B cell (primary cell): Measurements from ENCODE around the gene FHIT. TPM values are rescaled to one million over a fixed set of nuclear protein-coding genes. Genes with fewer than 3 reads are reported as not detected.

Experiments used
- ATAC-seq: fragments of 200-7000 bp; cut with Tn5 transposase; one replicate; pipeline ENCODE4 v1.10.0; 2021; ENCODE audit warnings: low read depth, mild to moderate bottlenecking, moderate number of reproducible peaks, moderate library complexity
- CTCF ChIA-PET: fragments of 350-600 bp; sonication (Branson Sonifier 250); formaldehyde crosslinking; loops from one replicate; lab custom pipeline; 2021; ENCODE audit warnings: antibody characterized with exemption, inconsistent platforms; lab: Charles Lee
- POLR2A ChIA-PET: fragments of 350-600 bp; sonication (Branson Sonifier 250); formaldehyde crosslinking; loops from one replicate; lab custom pipeline; 2021; ENCODE audit warnings: antibody characterized with exemption; lab: Charles Lee
- DNase-seq: peaks from one replicate; pipeline ENCODE4 v3.0.0; 2013
- H2AFZ ChIP-seq: 2 replicates; pipeline ENCODE4 v1.6.1; 2012; ENCODE audit warnings: mild to moderate bottlenecking, low read depth, low read length; ENCODE audit not compliant: insufficient read depth, poor library complexity, severe bottlenecking
- H3K27ac ChIP-seq, 2 donors: 1 replicate in 1 of 2; 2 replicates in 1 of 2; pipeline ENCODE4 v1.5.1; 2012 to 2013; ENCODE audit warnings: low read length in 2 of 2, mild to moderate bottlenecking in 2 of 2, moderate library complexity in 1 of 2
- H3K27me3 ChIP-seq, 4 experiments: fragments of 200-600 bp in 1 of 4; sonication (generic) in 1 of 4; replicated peaks in 1 of 4; 1 replicate in 2 of 4; 2 replicates in 2 of 4; pipeline versions ENCODE4 v1.6.1 to v1.7.0; 2013 to 2016; ENCODE audit warnings: low read length in 3 of 4, mild to moderate bottlenecking in 2 of 4, mixed read lengths in 1 of 4, moderate library complexity in 1 of 4; ENCODE audit not compliant: insufficient read depth in 4 of 4, control insufficient read depth in 3 of 4; ENCODE audit errors: control extremely low read depth in 1 of 4
- H3K36me3 ChIP-seq, 2 experiments: replicated peaks in 1 of 2; 1 replicate in 1 of 2; 2 replicates in 1 of 2; pipeline versions ENCODE4 v1.6.1 to v1.7.1; 2013; ENCODE audit warnings: low read length in 1 of 2; ENCODE audit not compliant: insufficient read depth in 2 of 2, control insufficient read depth in 1 of 2; ENCODE audit errors: control extremely low read depth in 1 of 2, extremely low read depth in 1 of 2
- H3K4me1 ChIP-seq, 2 donors: fragments of 200-600 bp in 1 of 2; sonication (generic) in 1 of 2; 1 replicate in 1 of 2; 2 replicates in 1 of 2; pipeline versions ENCODE4 v1.5.1 to v1.6.1; 2013 to 2017; ENCODE audit warnings: low read length in 2 of 2; ENCODE audit not compliant: control insufficient read depth in 2 of 2, insufficient read depth in 2 of 2
- H3K4me2 ChIP-seq: replicated peaks from 2 replicates; pipeline ENCODE3; 2012; ENCODE audit warnings: mild to moderate bottlenecking, low read depth, low read length; ENCODE audit not compliant: poor library complexity, severe bottlenecking
- H3K4me3 ChIP-seq, 5 experiments: fragments of 200-600 bp in 1 of 5; sonication (generic) in 1 of 5; 1 replicate in 3 of 5; 2 replicates in 2 of 5; pipeline versions ENCODE4 v1.5.1 to v1.7.0; 2011 to 2016; ENCODE audit warnings: low read length in 4 of 5, mild to moderate bottlenecking in 4 of 5, low read depth in 2 of 5, control low read depth in 1 of 5, moderate library complexity in 1 of 5; ENCODE audit not compliant: insufficient read depth in 1 of 5; ENCODE audit errors: control extremely low read depth in 1 of 5, extremely low read depth in 1 of 5
- H3K79me2 ChIP-seq: fragments of 200-600 bp; sonication (generic); one replicate; pipeline ENCODE4 v1.6.0; 2016; ENCODE audit warnings: low read length; ENCODE audit not compliant: control insufficient read depth, insufficient read depth
- H3K9ac ChIP-seq: fragments of 200-600 bp; sonication (generic); 2 replicates; pipeline ENCODE4 v1.6.1; 2017; ENCODE audit warnings: mild to moderate bottlenecking, low read length, moderate library complexity
- H3K9me3 ChIP-seq, 3 donors: one replicate each; pipeline versions ENCODE4 v1.6.1 to v1.7.1; 2013; ENCODE audit warnings: low read length in 2 of 3; ENCODE audit not compliant: control insufficient read depth in 2 of 3, insufficient read depth in 1 of 3; ENCODE audit errors: control extremely low read depth in 1 of 3
- H4K20me1 ChIP-seq: 2 replicates; pipeline ENCODE4 v1.6.0; 2012; ENCODE audit warnings: mild to moderate bottlenecking, low read length; ENCODE audit not compliant: insufficient read depth, control insufficient read depth, poor library complexity, severe bottlenecking
- H3K27ac Mint-ChIP-seq: one replicate; pipeline ENCODE4 v1.8.0; 2021; ENCODE audit warnings: mixed read lengths
- H3K27me3 Mint-ChIP-seq: one replicate; pipeline ENCODE4 v1.8.0; 2021; ENCODE audit warnings: mixed read lengths
- H3K4me1 Mint-ChIP-seq: one replicate; pipeline ENCODE4 v1.8.0; 2021; ENCODE audit warnings: mixed read lengths
- H3K4me3 Mint-ChIP-seq: one replicate; pipeline ENCODE4 v1.8.0; 2021; ENCODE audit warnings: mixed read lengths
- H3K9me3 Mint-ChIP-seq: one replicate; pipeline ENCODE4 v1.8.0; 2022; ENCODE audit warnings: mixed read lengths; ENCODE audit not compliant: insufficient read depth
- EZH2 ChIP-seq: IDR thresholded peaks from 2 replicates; pipeline ENCODE4 v1.6.1; 2012; ENCODE audit warnings: borderline replicate concordance, low read depth, mild to moderate bottlenecking, moderate library complexity, low read length; ENCODE audit not compliant: insufficient read depth, poor library complexity, severe bottlenecking
- WGBS: methylation state at CpG from one replicate; pipeline ENCODE4 v1.1.5; 2013; ENCODE audit warnings: missing lambda C conversion rate; ENCODE audit not compliant: insufficient coverage; 5-methylcytosine and 5-hydroxymethylcytosine counted together
- intact Hi-C: fragments of 100-400 bp; cut with micrococcal nuclease; formaldehyde crosslinking; loops from one replicate; pipeline ENCODE4 v1.10.0; 2022
- polyA plus RNA-seq: library from polyadenylated mRNA; depleted of rRNA; stranded (reverse); fragments of >200 nt; gene quantifications from 2 replicates; pipeline ENCODE4 v1.2.3, GENCODE V29; 2012
- total RNA-seq, 2 donors: library from RNA; stranded (reverse); fragments of 120-200 nt in 1 of 2; gene quantifications; 1 replicate in 1 of 2; 2 replicates in 1 of 2; pipeline versions ENCODE4 v1.2.3 to v1.2.4, GENCODE V29; 2013 to 2022
- TF ChIP-seq, protein P1 (sequence below): fragments of 200-600 bp; IDR thresholded peaks from one replicate; pipeline ENCODE4 v1.8.0; 2022; ENCODE audit warnings: antibody characterized with exemption, mild to moderate bottlenecking

The FHIT gene
- total and polyA plus RNA-seq, 2 donors (not counting 1 experiment from before 2014, with no cell fraction given): 1.7 to 7.8 TPM

DNA sequence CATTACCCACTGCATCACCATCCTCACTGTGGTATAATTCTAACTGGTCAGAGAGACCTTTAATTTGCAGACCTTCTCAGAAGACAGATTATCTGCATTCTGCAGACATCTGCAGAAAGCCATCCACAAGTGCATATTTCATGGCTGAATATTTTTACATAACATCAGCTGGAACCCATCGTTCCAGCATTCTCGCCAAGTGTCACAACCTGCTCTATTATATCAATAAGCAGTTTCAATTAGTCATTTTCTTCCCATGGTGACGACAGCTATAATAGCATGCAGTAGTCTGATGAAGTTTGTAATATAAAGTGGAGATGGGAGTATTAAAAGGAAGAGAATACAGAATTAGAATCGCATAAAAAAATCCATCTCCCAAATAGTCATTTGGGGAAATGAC is 334.7 kb downstream of the FHIT start:
- no peak overlapping the region for H3K4me2 ChIP-seq
- H3K4me3 Mint-ChIP-seq: no peak overlapping the region
- no peak for DNase-seq
- no peak overlapping the region for H2AFZ ChIP-seq
- ChIA-PET CTCF (no interaction called here), POLR2A (no interaction called here)
- no peaks in the 10 kb centered on the region for H4K20me1 ChIP-seq
- ATAC-seq: no peak
- no CpG with 5 or more reads among the region's 4 CpGs for WGBS
- H3K36me3 ChIP-seq: no peaks in the 10 kb centered on the region
- no peak for TF ChIP-seq EZH2
- TF ChIP-seq, protein P1, sequence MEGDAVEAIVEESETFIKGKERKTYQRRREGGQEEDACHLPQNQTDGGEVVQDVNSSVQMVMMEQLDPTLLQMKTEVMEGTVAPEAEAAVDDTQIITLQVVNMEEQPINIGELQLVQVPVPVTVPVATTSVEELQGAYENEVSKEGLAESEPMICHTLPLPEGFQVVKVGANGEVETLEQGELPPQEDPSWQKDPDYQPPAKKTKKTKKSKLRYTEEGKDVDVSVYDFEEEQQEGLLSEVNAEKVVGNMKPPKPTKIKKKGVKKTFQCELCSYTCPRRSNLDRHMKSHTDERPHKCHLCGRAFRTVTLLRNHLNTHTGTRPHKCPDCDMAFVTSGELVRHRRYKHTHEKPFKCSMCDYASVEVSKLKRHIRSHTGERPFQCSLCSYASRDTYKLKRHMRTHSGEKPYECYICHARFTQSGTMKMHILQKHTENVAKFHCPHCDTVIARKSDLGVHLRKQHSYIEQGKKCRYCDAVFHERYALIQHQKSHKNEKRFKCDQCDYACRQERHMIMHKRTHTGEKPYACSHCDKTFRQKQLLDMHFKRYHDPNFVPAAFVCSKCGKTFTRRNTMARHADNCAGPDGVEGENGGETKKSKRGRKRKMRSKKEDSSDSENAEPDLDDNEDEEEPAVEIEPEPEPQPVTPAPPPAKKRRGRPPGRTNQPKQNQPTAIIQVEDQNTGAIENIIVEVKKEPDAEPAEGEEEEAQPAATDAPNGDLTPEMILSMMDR: no peak
- H3K9me3 ChIP-seq: no peaks in the 10 kb centered on the region
- H3K27ac ChIP-seq: no peak overlapping the region
- no peak overlapping the region for H3K9ac ChIP-seq
- no peak overlapping the region for H3K4me3 ChIP-seq
- H3K9me3 Mint-ChIP-seq: no peaks in the 10 kb centered on the region
- H3K27me3 ChIP-seq: no peaks in the 10 kb centered on the region
- intact Hi-C loops: no loop called here
- no peaks in the 10 kb centered on the region for H3K79me2 ChIP-seq
- H3K4me1 Mint-ChIP-seq: no peaks in the 10 kb centered on the region
- H3K27ac Mint-ChIP-seq: no peak overlapping the region
- no peaks in the 10 kb centered on the region for H3K27me3 Mint-ChIP-seq
- no peaks in the 10 kb centered on the region for H3K4me1 ChIP-seq

DNA sequence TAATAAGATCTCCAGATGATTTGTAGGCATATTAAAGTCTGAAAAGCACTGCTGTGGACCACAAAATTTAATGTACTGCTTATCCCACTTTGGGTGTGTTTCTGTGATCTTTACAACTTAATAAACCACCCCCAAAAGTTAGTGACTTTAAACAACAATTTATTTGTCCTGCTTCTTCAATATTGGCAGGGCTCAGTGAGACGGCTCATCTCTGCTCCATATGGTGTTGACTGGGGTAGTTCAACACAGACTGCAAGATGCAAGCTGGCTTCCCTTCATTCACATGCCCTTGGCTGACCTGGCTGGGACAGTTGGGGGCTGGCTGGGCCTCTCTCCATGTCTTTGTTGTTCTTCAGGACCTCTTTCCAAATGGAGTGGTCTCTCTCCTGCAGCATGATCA is 337.8 kb downstream of the FHIT start:
- Histone ChIP-seq H3K27ac (no peak overlapping the region), H3K36me3 (no peaks in the 10 kb centered on the region), H3K4me1 (no peaks in the 10 kb centered on the region), H3K4me2 (no peak overlapping the region), H3K27me3 (no peaks in the 10 kb centered on the region), H2AFZ (no peak overlapping the region), H3K9ac (no peak overlapping the region), H3K79me2 (no peaks in the 10 kb centered on the region), H3K9me3 (no peaks in the 10 kb centered on the region), H4K20me1 (no peaks in the 10 kb centered on the region), H3K4me3 (no peak overlapping the region)
- Mint-ChIP-seq H3K4me1 (no peaks in the 10 kb centered on the region), H3K4me3 (no peak overlapping the region), H3K27ac (no peak overlapping the region), H3K9me3 (no peaks in the 10 kb centered on the region), H3K27me3 (no peaks in the 10 kb centered on the region)
- DNase-seq: no peak
- ChIA-PET CTCF (no interaction called here), POLR2A (no interaction called here)
- TF ChIP-seq EZH2: no peak
- TF ChIP-seq, protein P1: no peak
- WGBS: 100% methylated on average over 1 of the region's 1 CpG
- intact Hi-C loops: no loop called here
- ATAC-seq: no peak
